Upper lobe of right lung (tissue), 1 donor: Measurements from ENCODE around the gene LRRC27. TPM values are rescaled to one million over a fixed set of nuclear protein-coding genes. Genes with fewer than 3 reads are reported as not detected.

Experiments used
- ATAC-seq: fragments of 200-7000 bp; cut with Tn5 transposase; one replicate; pipeline ENCODE4 v1.9.1; 2020; ENCODE audit warnings: mild to moderate bottlenecking, moderate library complexity
- DNase-seq: peaks from one replicate; pipeline ENCODE4 v3.0.0-alpha.2; 2020
- H3K27ac ChIP-seq: fragments of 200-600 bp; one replicate; pipeline ENCODE4 v1.8.0; 2022
- H3K27me3 ChIP-seq: fragments of 200-600 bp; one replicate; pipeline ENCODE4 v1.8.0; 2022; ENCODE audit warnings: mild to moderate bottlenecking
- H3K36me3 ChIP-seq: fragments of 200-600 bp; one replicate; pipeline ENCODE4 v1.8.0; 2022
- H3K4me1 ChIP-seq: fragments of 200-600 bp; one replicate; pipeline ENCODE4 v1.8.0; 2022
- H3K4me3 ChIP-seq: fragments of 200-600 bp; one replicate; pipeline ENCODE4 v1.8.0; 2022; ENCODE audit warnings: mild to moderate bottlenecking
- H3K9me3 ChIP-seq: fragments of 200-600 bp; one replicate; pipeline ENCODE4 v1.8.0; 2022
- CTCF ChIP-seq: fragments of 200-600 bp; IDR thresholded peaks from one replicate; pipeline ENCODE4 v1.8.0; 2022; ENCODE audit warnings: antibody characterized with exemption
- intact Hi-C: fragments of 100-400 bp; cut with DNase I; formaldehyde crosslinking; loops from one replicate; pipeline ENCODE4 v1.11.0; 2022
- total RNA-seq: library from RNA; stranded (reverse); fragmentation: NEBNext Ultra II Directional; extraction: Animal tissue kit (Norgen Biotek cat#: 25700); gene quantifications from one replicate; pipeline ENCODE4 v1.2.1, GENCODE V29; 2021
- donor health status: DM: no; HTN: yes; CAD: no; lungs with severe emphysema.

The LRRC27 gene
- total RNA-seq, 1 donor from 2014 or later, result 6.3 TPM

DNA sequence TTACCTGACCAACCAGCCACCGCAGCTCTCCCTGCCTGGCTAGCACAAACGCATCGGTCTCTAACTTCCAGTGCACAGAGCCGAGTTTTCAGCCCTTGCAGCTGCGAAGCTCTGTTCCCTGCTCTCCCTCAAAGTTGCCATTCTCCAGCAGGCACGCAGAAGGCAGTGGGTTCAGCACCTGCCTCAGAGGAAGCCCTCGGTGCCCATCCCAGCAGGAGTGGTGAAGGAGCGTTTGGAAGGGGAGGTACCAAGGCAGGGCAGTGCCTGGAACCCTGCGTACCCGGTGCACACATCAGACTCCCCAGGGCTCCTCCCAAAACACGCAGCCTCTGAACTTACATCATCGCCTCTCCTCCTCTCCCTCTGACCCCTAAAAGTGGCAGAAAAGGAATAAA, 22.5 kb upstream of the LRRC27 start:
- Histone ChIP-seq H3K36me3 (no peaks in the 10 kb centered on the region), H3K9me3 (no peaks in the 10 kb centered on the region), H3K27me3 (no peaks in the 10 kb centered on the region), H3K4me3 (no peak overlapping the region), H3K4me1 (peaks cover 13% of the 10 kb centered on the region), H3K27ac (no peak overlapping the region)
- TF ChIP-seq CTCF, result no peak
- DNase-seq (no peak), ATAC-seq (no peak)
- intact Hi-C loops, result no loop called here

DNA sequence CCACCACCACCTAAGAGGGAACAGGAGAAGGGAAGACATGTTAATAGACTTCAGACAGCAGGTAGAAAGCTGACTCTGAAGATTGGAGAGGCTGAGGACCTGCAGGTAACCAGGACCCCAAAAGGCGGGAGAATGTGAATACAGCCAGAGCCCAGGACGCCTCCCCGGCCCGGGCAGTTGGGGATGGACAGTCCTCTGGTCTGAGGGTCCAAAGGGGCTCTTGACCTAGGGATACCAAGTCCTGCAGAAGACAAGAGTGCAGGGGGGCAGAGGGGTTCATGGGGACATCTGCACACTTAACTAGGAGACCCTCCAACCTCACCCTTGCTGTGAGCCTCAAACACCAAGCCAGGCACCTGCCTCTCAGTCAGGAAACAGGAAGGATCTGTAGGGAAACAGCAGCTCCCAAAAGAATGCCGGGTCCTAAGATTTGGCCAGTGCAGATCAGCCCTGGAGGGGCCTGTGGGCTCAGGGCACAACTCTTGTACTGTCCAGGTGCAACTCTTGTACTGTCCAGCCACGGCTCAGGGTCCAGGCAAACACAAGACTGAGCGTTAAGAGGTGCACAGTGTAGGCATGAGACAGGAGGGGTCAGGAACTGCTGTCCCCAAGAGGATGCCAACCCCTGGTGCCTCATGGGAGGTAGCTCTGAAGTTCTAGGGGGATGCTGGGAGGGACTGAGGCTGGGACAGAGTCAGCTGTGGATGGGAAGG, 22.0 kb upstream of the LRRC27 start:
- intact Hi-C loops, result no loop called here
- no peak for DNase-seq
- no peaks in the 10 kb centered on the region for H3K36me3 ChIP-seq
- TF ChIP-seq CTCF, result no peak
- no peak overlapping the region for H3K27ac ChIP-seq
- no peak overlapping the region for H3K4me3 ChIP-seq
- ATAC-seq, result no peak
- H3K4me1 ChIP-seq, result peaks cover 13% of the 10 kb centered on the region
- no peaks in the 10 kb centered on the region for H3K9me3 ChIP-seq
- H3K27me3 ChIP-seq, result no peaks in the 10 kb centered on the region

- H3K27me3 ChIP-seq, result no peaks in the 10 kb centered on the region
- no peaks in the 10 kb centered on the region for H3K36me3 ChIP-seq
- no peak for ATAC-seq
- H3K27ac ChIP-seq, result no peak overlapping the region
- H3K9me3 ChIP-seq, result no peaks in the 10 kb centered on the region
- no peak for DNase-seq
- H3K4me1 ChIP-seq, result peaks cover 13% of the 10 kb centered on the region
- no peak overlapping the region for H3K4me3 ChIP-seq
- intact Hi-C loops, result no loop called here
- no peak for TF ChIP-seq CTCF
These were observed 21.2 kb upstream of the LRRC27 start for GRCh38 chr10:132310701-132311337.

GRCh38 chr10:132311338-132311939, 20.6 kb upstream of the LRRC27 start:
- H3K36me3 ChIP-seq, result no peaks in the 10 kb centered on the region
- peaks cover 13% of the 10 kb centered on the region for H3K4me1 ChIP-seq
- no peak for ATAC-seq
- H3K27ac ChIP-seq, result no peak overlapping the region
- H3K27me3 ChIP-seq, result no peaks in the 10 kb centered on the region
- DNase-seq, result peak; percentile 57
- no peak overlapping the region for H3K4me3 ChIP-seq
- TF ChIP-seq CTCF, result no peak
- no peaks in the 10 kb centered on the region for H3K9me3 ChIP-seq
- intact Hi-C loops, result no loop called here

DNA sequence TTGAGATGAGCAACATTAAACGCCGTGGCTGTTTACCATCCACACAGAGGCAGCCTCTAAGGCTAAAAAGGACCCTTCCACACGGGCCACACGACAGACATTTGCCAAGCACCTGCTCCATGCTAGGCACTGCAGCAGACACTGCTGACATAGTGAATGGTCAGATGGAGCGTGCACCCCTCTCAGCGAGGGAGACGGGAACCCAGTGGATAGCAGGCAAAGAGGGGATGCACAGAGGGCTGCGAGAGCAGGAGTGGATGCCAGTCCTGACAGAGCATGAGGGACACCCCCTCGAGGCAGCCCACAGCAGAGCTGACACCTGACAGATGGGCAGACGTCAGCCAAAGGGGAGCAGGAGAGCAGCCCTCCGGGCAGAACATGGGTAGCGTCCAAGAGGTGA, 18.7 kb upstream of the LRRC27 start:
- intact Hi-C loops, result no loop called here
- H3K4me1 ChIP-seq, result peaks cover 5% of the 10 kb centered on the region

More for the DNA sequence above, 18.7 kb upstream of the LRRC27 start:
- no peaks in the 10 kb centered on the region for H3K9me3 ChIP-seq
- no peaks in the 10 kb centered on the region for H3K36me3 ChIP-seq
- ATAC-seq (no peak), DNase-seq (peak; percentile 22)
- H3K27ac ChIP-seq, result no peak overlapping the region
- TF ChIP-seq CTCF, result no peak
- H3K4me3 ChIP-seq, result no peak overlapping the region
- no peaks in the 10 kb centered on the region for H3K27me3 ChIP-seq
